GM12878 (cell line): ENCODE measurements around the gene ZBTB33. TPM values are rescaled to one million over a fixed set of nuclear protein-coding genes. Genes with fewer than 3 reads are reported as not detected.

Experiments used
- ATAC-seq: fragments of 200-7000 bp; cut with Tn5 transposase; 3 replicates; pipeline ENCODE4 v1.9.1; 2020; ENCODE audit warnings: mild to moderate bottlenecking, moderate library complexity
- BruUV-seq: library from RNA; stranded (reverse); fragments of 400-500 nt; replicated peaks from 2 replicates; lab custom pipeline; 2021; lab: Mats Ljungman, UMichigan
- CTCF ChIA-PET: fragments of 300-600 bp; sonication (Branson Sonifier 250); formaldehyde crosslinking; extraction: SDS; loops from one replicate; lab custom pipeline; 2021; ENCODE audit warnings: inconsistent platforms; lab: Yijun Ruan, JAX
- POLR2A ChIA-PET: fragments of 350-600 bp; formaldehyde crosslinking; extraction: SDS; loops from one replicate; lab custom pipeline; 2021; ENCODE audit warnings: inconsistent platforms; lab: Charles Lee
- RAD21 ChIA-PET: fragments of 300-600 bp; sonication (Branson Sonifier 250); formaldehyde crosslinking; loops from one replicate; lab custom pipeline; 2023; ENCODE audit warnings: antibody characterized with exemption; ENCODE audit not compliant: unreplicated experiment; lab: Charles Lee
- SMC1A ChIA-PET: fragments of 300-600 bp; sonication (Branson Sonifier 250); formaldehyde crosslinking; loops from one replicate; lab custom pipeline; 2023; ENCODE audit not compliant: unreplicated experiment, uncharacterized antibody; lab: Charles Lee
- DNase-seq: peaks from one replicate; pipeline ENCODE4 v3.0.0-alpha.2; 2011; ENCODE audit warnings: low read depth, low spot score
- FAIRE-seq: peaks from 3 replicates; lab custom pipeline; 2011; peaks lifted over from hg19 to GRCh38; lab: Jason Lieb, UNC
- H2AFZ ChIP-seq: 2 replicates; pipeline ENCODE4 v1.6.0; 2011; ENCODE audit warnings: low read depth, low read length, control low read depth; ENCODE audit not compliant: control insufficient read depth
- H3K27ac ChIP-seq: 2 replicates; pipeline ENCODE4 v1.5.1; 2011; ENCODE audit warnings: control low read depth; ENCODE audit not compliant: control insufficient read depth, insufficient read depth
- H3K27me3 ChIP-seq, 2 experiments: replicated peaks in 1 of 2; 2 replicates each; pipeline versions ENCODE4 v1.6.0 to v1.6.1; 2011; ENCODE audit warnings: low read length in 1 of 2; ENCODE audit not compliant: control insufficient read depth in 2 of 2, insufficient read depth in 2 of 2
- H3K36me3 ChIP-seq, 2 experiments: 2 replicates each; pipeline ENCODE4 v1.5.1; 2011; ENCODE audit warnings: low read length in 1 of 2; ENCODE audit not compliant: control insufficient read depth in 2 of 2, insufficient read depth in 2 of 2
- H3K4me1 ChIP-seq: 2 replicates; pipeline ENCODE4 v1.6.1; 2011; ENCODE audit warnings: mild to moderate bottlenecking, low read length, moderate library complexity, mixed read lengths; ENCODE audit not compliant: control insufficient read depth, insufficient read depth
- H3K4me2 ChIP-seq: 2 replicates; pipeline ENCODE4 v1.6.0; 2011; ENCODE audit warnings: control low read depth; ENCODE audit not compliant: control insufficient read depth, insufficient read depth
- H3K4me3 ChIP-seq: fragments of 200-600 bp; sonication (generic); 2 replicates; pipeline ENCODE4 v1.5.1; 2016
- H3K79me2 ChIP-seq: 2 replicates; pipeline ENCODE4 v1.6.0; 2011; ENCODE audit warnings: low read length; ENCODE audit not compliant: control insufficient read depth, insufficient read depth
- H3K9ac ChIP-seq: 2 replicates; pipeline ENCODE4 v1.8.0; 2011; ENCODE audit warnings: low read length, control low read depth, mixed read lengths; ENCODE audit not compliant: control insufficient read depth, insufficient read depth
- H3K9me3 ChIP-seq: replicated peaks from 3 replicates; pipeline ENCODE4 v1.5.1; 2011; ENCODE audit warnings: mild to moderate bottlenecking, low read length; ENCODE audit not compliant: control insufficient read depth, insufficient read depth
- H4K20me1 ChIP-seq: 2 replicates; pipeline ENCODE4 v1.6.0; 2011; ENCODE audit not compliant: control insufficient read depth, insufficient read depth
- CBFB ChIP-seq: IDR thresholded peaks from 2 replicates; pipeline ENCODE4 v1.6.1; 2016; ENCODE audit warnings: antibody characterized with exemption, low read depth
- CHD2 ChIP-seq: IDR thresholded peaks from 2 replicates; pipeline ENCODE4 v1.6.1; 2011; ENCODE audit warnings: low read depth, low read length, improper control_type of control experiment, borderline replicate concordance
- CUX1 ChIP-seq: IDR thresholded peaks from 2 replicates; pipeline ENCODE4 v1.6.1; 2012; ENCODE audit warnings: improper control_type of control experiment, low read depth, low read length; ENCODE audit not compliant: insufficient replicate concordance
- EP300 ChIP-seq, 2 experiments: fragments of 150-350 bp in 1 of 2; IDR thresholded peaks; 2 replicates each; pipeline ENCODE4 v1.6.1; 2011 to 2012; ENCODE audit warnings: low read depth in 2 of 2, low read length in 2 of 2, borderline replicate concordance in 1 of 2, improper control_type of control experiment in 1 of 2, inconsistent platforms in 1 of 2; ENCODE audit not compliant: control insufficient read depth in 1 of 2
- ETV6 ChIP-seq, 2 experiments: fragments of 450-650 bp in 1 of 2; IDR thresholded peaks in 1 of 2; conservative IDR thresholded peaks in 1 of 2; 2 replicates each; pipeline ENCODE4 v1.6.1; 2014; ENCODE audit warnings: antibody characterized with exemption in 1 of 2, borderline replicate concordance in 1 of 2, low read depth in 1 of 2, mild to moderate bottlenecking in 1 of 2, moderate library complexity in 1 of 2
- FOS ChIP-seq: IDR thresholded peaks from 3 replicates; pipeline ENCODE4 v1.6.1; 2011; ENCODE audit warnings: borderline replicate concordance; ENCODE audit not compliant: insufficient read length; ENCODE audit errors: extremely low read depth
- LARP7 ChIP-seq: fragments of 450-650 bp; IDR thresholded peaks from 2 replicates; pipeline ENCODE4 v1.6.1; 2017; ENCODE audit warnings: mild to moderate bottlenecking
- NFYA ChIP-seq: IDR thresholded peaks from 2 replicates; pipeline ENCODE4 v1.6.1; 2011; ENCODE audit warnings: low read depth, mild to moderate bottlenecking, low read length, improper control_type of control experiment, borderline replicate concordance
- NKRF ChIP-seq: fragments of 450-650 bp; conservative IDR thresholded peaks from 2 replicates; pipeline ENCODE4 v1.6.1; 2017; ENCODE audit warnings: mild to moderate bottlenecking, moderate library complexity
- NR2C1 ChIP-seq: fragments of 450-650 bp; IDR thresholded peaks from 2 replicates; pipeline ENCODE4 v1.6.1; 2017; ENCODE audit warnings: antibody characterized with exemption, mild to moderate bottlenecking, moderate library complexity
- PML ChIP-seq: IDR thresholded peaks from 2 replicates; pipeline ENCODE4 v1.6.1; 2012; ENCODE audit warnings: low read length, inconsistent platforms
- POLR2A ChIP-seq: IDR thresholded peaks from 2 replicates; pipeline ENCODE4 v1.6.1; 2011; ENCODE audit warnings: low read depth, mild to moderate bottlenecking, low read length
- RFX5 ChIP-seq: IDR thresholded peaks from 2 replicates; pipeline ENCODE4 v1.6.1; 2011; ENCODE audit warnings: low read depth, low read length, improper control_type of control experiment
- TAF1 ChIP-seq: IDR thresholded peaks from 2 replicates; pipeline ENCODE4 v1.6.1; 2011; ENCODE audit warnings: mild to moderate bottlenecking, low read depth, low read length, borderline replicate concordance
- ZBED1 ChIP-seq: IDR thresholded peaks from 2 replicates; pipeline ENCODE4 v1.6.1; 2016; ENCODE audit warnings: borderline replicate concordance
- ZNF274 ChIP-seq: IDR thresholded peaks from one replicate; pipeline ENCODE4 v1.8.0; 2011; ENCODE audit not compliant: insufficient read length, insufficient read depth
- WGBS: methylation state at CpG from one replicate; pipeline ENCODE4 v1.1.6; 2016; ENCODE audit warnings: low lambda C conversion rate; ENCODE audit not compliant: insufficient replicate concordance, insufficient coverage; ENCODE audit errors: missing lambda C conversion rate; 5-methylcytosine and 5-hydroxymethylcytosine counted together
- in situ Hi-C: fragments of 300-500 bp; cut with MboI; formaldehyde crosslinking; loops from 9 replicates; pipeline ENCODE4 v1.14.3; 2018; ENCODE audit warnings: mixed read lengths
- intact Hi-C: fragments of 100-400 bp; cut with micrococcal nuclease; formaldehyde crosslinking; loops from one replicate; pipeline ENCODE4 v1.14.2; 2022; ENCODE audit not compliant: unreplicated experiment
- polyA plus RNA-seq, 11 experiments: library from polyadenylated mRNA; depleted of rRNA in 4 of 11; unstranded in 6 of 11; stranded (reverse) in 5 of 11; fragments of >200 nt; fragmentation: Nextera tagmentation in 4 of 11; fragmentation: Illumina TruSeq in 1 of 11; extraction: Ambion mirVana in 4 of 11; extraction: Trizol in 1 of 11; gene quantifications; 1 replicate in 1 of 11; 2 replicates in 10 of 11; pipeline versions ENCODE4 v1.2.1 to v1.2.3, GENCODE V29; 2011 to 2016; ENCODE audit warnings: inconsistent platforms in 2 of 11, missing spikeins in 2 of 11, low read depth in 1 of 11
- total RNA-seq, 4 experiments: library from RNA; depleted of rRNA in 3 of 4; stranded (reverse); fragments of >200 nt in 3 of 4; fragmentation: Illumina TruSeq in 1 of 4; extraction: Trizol in 1 of 4; gene quantifications; 2 replicates each; pipeline versions ENCODE4 v1.2.1 to v1.2.3, GENCODE V29; 2013 to 2021

The ZBTB33 gene
- total and polyA plus RNA-seq, 10 of the 15 experiments (the other 5 are each of a cell fraction or from before 2014, with no cell fraction given): 5.2 to 26.3 (median 18.3) TPM

GRCh38 chrX:120286733-120287512 is 36.3 kb downstream of the ZBTB33 start:
- ChIA-PET RAD21 (interaction anchor here (0.6 to 2.4 kb wide), 12 partner anchors 11 to 36 kb away, joined by 3 to 19 read pairs (median 4); partner anchors contain the start of gene ZBTB33), POLR2A (interaction anchor here (0.5 to 2.9 kb wide), 8 partner anchors 11 to 52 kb away, joined by 3 to 17 read pairs (median 5); partner anchors contain the start of gene ZBTB33), SMC1A (interaction anchor here (0.8 to 4.5 kb wide), 17 partner anchors 9 to 73 kb away, joined by 3 to 55 read pairs (median 5); partner anchors contain the start of gene TMEM255A), CTCF (interaction anchor here (1.0 to 2.0 kb wide), 11 partner anchors 11 to 36 kb away, joined by 3 to 14 read pairs (median 3); partner anchors contain the start of gene ZBTB33)
- peaks cover 18% of the 10 kb centered on the region for H3K4me1 ChIP-seq
- no peaks in the 10 kb centered on the region for H3K79me2 ChIP-seq
- H3K36me3 ChIP-seq: no peaks in the 10 kb centered on the region
- H3K9me3 ChIP-seq: no peaks in the 10 kb centered on the region; the same call in 2 of the 3 replicates
- no TSS peak for BruUV-seq
- in situ Hi-C loops: no loop called here
- H3K9ac ChIP-seq: no peak overlapping the region
- peak overlapping the region; percentile 51 for H2AFZ ChIP-seq
- WGBS: 7% methylated on average over 4 of the region's 4 CpGs
- peak overlapping the region; percentile 59 for H3K4me2 ChIP-seq
- H3K27ac ChIP-seq: peak overlapping the region; percentile 76
- FAIRE-seq (peak; percentile 64), ATAC-seq (peak; percentile 85), DNase-seq (no peak)
- H3K4me3 ChIP-seq: no peak overlapping the region
- no peaks in the 10 kb centered on the region for H4K20me1 ChIP-seq
- no peaks in the 10 kb centered on the region for H3K27me3 ChIP-seq
- intact Hi-C loops: no loop called here
- TF ChIP-seq EP300 (IDR thresholded peaks at IDR 0.05; ENCODE audit: borderline replicate concordance in 1 of 2, control insufficient read depth in 1 of 2, low read depth in 2 of 2, low read length in 2 of 2): no peak
- TF ChIP-seq PML: peak; percentile 40; the same call in 1 of the 2 replicates
- TF ChIP-seq NKRF: no peak
- no peak for TF ChIP-seq POLR2A
- no peak for TF ChIP-seq ZBED1
- TF ChIP-seq CBFB: no peak
- no peak for TF ChIP-seq ZNF274
- no peak for TF ChIP-seq NFYA
- peak; percentile 31; the same call in 1 of the 2 replicates for TF ChIP-seq NR2C1
- no peak for TF ChIP-seq FOS
- no peak for TF ChIP-seq RFX5
- no peak for TF ChIP-seq TAF1
- TF ChIP-seq CUX1: no peak
- TF ChIP-seq CHD2: peak; percentile 36; the same call in 1 of the 2 replicates
- TF ChIP-seq LARP7: no peak
- TF ChIP-seq ETV6 (conservative IDR thresholded peaks at IDR 0.05 in 1 of 2, IDR thresholded peaks at IDR 0.05 in 1 of 2; ENCODE audit: borderline replicate concordance in 1 of 2, low read depth in 1 of 2): no peak
